ENCODE data around the gene C1orf174. TPM values are rescaled to one million over a fixed set of nuclear protein-coding genes. Genes with fewer than 3 reads are reported as not detected.

C1orf174 gene
- total RNA-seq, 6 experiments from 2014 or later: 9.7 to 20.9 (median 11.1) TPM

GRCh38 chr1:3869751-3870301 is 30.2 kb downstream of the C1orf174 start:
- peak in 2 of 4 donors; percentile 74 to 83 for ATAC-seq

GRCh38 chr1:3868464-3869006 is 31.5 kb downstream of the C1orf174 start:
- no peak overlapping the region for H3K27ac ChIP-seq
- H3K4me1 ChIP-seq: no peaks in the 10 kb centered on the region
- H3K9me3 ChIP-seq: no peaks in the 10 kb centered on the region
- ATAC-seq (peak in 2 of 4 donors; percentile 15 to 16), DNase-seq (no peak)
- 51% methylated on average over 7 of the region's 13 CpGs for WGBS (ENCODE audit: insufficient coverage, low coverage, low lambda C conversion rate, missing lambda C conversion rate)
- TF ChIP-seq POLR2A (IDR thresholded peaks at IDR 0.05) (no peak), CTCF (IDR thresholded peaks at IDR 0.05) (no peak)
- intact Hi-C loops (cut with DNase I): no loop called here
- no peak overlapping the region for H3K4me3 ChIP-seq
- peaks cover 0 to 8% (median 2%) of the 10 kb centered on the region in 4 donors for H3K36me3 ChIP-seq
- no peaks in the 10 kb centered on the region for H3K27me3 ChIP-seq

More at GRCh38 chr1:3869751-3870301, 30.2 kb downstream of the C1orf174 start:
- TF ChIP-seq CTCF (IDR thresholded peaks at IDR 0.05) (no peak), POLR2A (IDR thresholded peaks at IDR 0.05) (no peak)
- intact Hi-C loops (cut with DNase I): no loop called here
- 80% methylated on average over 1 of the region's 18 CpGs for WGBS (ENCODE audit: insufficient coverage, low coverage, low lambda C conversion rate, missing lambda C conversion rate)
- no peak overlapping the region for H3K27ac ChIP-seq
- H3K4me3 ChIP-seq: no peak overlapping the region
- peaks cover 0 to 13% (median 2%) of the 10 kb centered on the region in 4 donors for H3K36me3 ChIP-seq
- H3K27me3 ChIP-seq: no peaks in the 10 kb centered on the region
- DNase-seq: peak in 1 of 3 donors; percentile 73
- no peaks in the 10 kb centered on the region for H3K4me1 ChIP-seq
- H3K9me3 ChIP-seq: no peaks in the 10 kb centered on the region

GRCh38 chr1:3865606-3866160 is 34.4 kb downstream of the C1orf174 start:
- Histone ChIP-seq H3K36me3 (peaks cover 0 to 6% (median 0%) of the 10 kb centered on the region in 4 donors), H3K9me3 (no peaks in the 10 kb centered on the region), H3K27ac (no peak overlapping the region), H3K4me1 (no peaks in the 10 kb centered on the region), H3K27me3 (no peaks in the 10 kb centered on the region), H3K4me3 (no peak overlapping the region)
- ATAC-seq (no peak), DNase-seq (no peak)
- intact Hi-C loops (cut with DNase I): no loop called here
- no peak for TF ChIP-seq CTCF (IDR thresholded peaks at IDR 0.05)
- TF ChIP-seq POLR2A (IDR thresholded peaks at IDR 0.05): no peak
- WGBS (ENCODE audit: insufficient coverage, low coverage, low lambda C conversion rate, missing lambda C conversion rate): 90% methylated on average over 9 of the region's 18 CpGs

GRCh38 chr1:3864884-3865283 is 35.2 kb downstream of the C1orf174 start:
- no peak for DNase-seq
- TF ChIP-seq CTCF (IDR thresholded peaks at IDR 0.05) (no peak), POLR2A (IDR thresholded peaks at IDR 0.05) (no peak)
- Histone ChIP-seq H3K9me3 (no peaks in the 10 kb centered on the region), H3K4me3 (no peak overlapping the region), H3K4me1 (no peaks in the 10 kb centered on the region), H3K36me3 (peaks cover 0 to 4% (median 0%) of the 10 kb centered on the region in 4 donors), H3K27ac (no peak overlapping the region), H3K27me3 (no peaks in the 10 kb centered on the region)
- 69% methylated on average over 6 of the region's 6 CpGs for WGBS (ENCODE audit: insufficient coverage, low coverage, low lambda C conversion rate, missing lambda C conversion rate)
- no peak for ATAC-seq
- intact Hi-C loops (cut with DNase I): no loop called here
